GM18498 (cell line): Measurements from ENCODE around the gene KCNJ3.

ENCODE experiments used
- ATAC-seq: cut with Tn5 transposase; IDR thresholded peaks from one replicate; pipeline ENCODE4 v1.9.1; 2021; ENCODE audit warnings: mild to moderate bottlenecking, moderate library complexity; ENCODE audit not compliant: unreplicated experiment

Gene KCNJ3

DNA sequence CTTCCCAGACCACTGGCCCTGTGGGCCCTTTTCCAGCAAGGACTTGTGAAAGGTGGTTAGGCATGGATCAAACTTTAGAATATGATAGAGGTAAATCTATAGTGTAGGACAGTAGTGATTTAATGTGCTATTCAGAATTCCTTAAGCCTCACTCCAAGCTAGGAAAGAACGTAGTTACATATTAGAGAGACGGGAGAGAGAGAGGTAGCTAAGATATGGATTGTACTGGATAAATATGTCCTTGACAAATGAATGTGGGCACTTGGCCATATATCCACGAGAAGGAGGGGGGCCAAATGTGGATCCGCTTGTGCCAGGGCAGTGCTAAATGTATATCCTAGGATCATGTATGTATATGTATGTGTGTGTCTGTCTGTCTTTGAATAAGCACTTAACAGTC is 6.5 kb downstream of the KCNJ3 start:
- no peak for ATAC-seq

DNA sequence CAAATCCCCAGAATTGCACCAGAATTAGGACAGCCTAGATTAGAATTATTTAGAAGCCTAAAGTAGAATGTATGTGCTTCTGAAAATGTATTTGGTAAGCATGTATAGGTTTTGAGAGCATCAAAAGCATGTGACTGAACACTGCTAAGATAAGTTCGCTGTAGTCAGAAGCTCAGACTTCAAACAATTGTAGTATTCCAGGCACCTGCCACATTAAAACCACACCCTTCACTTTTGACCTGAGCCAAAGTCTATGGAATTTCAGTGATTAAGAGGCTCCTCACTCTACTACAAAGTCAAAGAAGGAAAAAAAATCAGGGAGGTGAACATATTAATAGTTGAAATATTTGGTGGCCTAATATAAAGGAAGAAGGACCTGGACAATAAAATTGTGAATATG is 8.2 kb downstream of the KCNJ3 start:
- no peak for ATAC-seq

DNA sequence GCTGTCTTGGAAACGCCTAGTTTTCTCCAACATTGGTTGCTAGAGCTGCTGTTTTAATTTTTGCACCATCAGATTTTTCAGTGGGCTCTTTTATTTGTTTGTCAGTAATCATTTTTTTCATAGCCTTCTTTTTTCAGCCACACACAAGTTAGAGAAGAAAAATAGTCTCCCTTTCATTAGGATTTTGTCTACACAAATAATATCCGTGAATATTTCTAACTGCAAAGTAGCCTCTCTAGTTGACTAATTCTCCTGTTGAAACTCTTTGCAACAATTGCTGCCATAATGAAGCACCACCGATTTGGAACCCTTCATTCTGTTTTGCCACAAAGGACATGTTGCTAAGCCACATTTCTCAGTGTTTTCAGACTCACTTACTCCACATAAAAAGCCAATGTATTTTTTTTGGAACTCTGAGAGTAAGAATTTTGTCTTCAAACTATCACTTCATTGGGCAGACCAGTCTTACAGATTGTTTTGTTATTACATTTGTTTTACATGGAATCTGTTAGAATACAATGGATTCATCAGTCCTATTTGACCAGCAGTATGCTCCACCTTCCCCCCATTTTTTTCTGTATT is 9.6 kb downstream of the KCNJ3 start:
- no peak for ATAC-seq

DNA sequence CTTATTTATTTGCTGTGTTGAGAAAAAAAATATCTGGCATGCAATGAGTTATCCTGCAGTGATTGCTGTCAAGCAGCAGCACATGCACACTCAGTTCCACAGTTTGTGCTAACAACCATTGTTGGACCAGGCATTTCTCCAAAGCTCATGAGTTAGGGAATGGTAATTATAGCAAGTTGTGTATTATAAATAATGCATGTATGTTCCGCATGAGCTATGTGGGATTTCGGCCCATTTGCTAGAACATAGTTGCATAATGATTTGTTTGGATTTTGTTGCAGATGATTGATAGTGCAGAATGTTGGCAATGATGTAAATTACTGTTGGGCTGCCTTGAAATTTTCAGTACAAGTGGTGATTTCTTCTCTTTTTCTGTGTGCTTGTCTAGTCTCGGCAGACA is 10.7 kb downstream of the KCNJ3 start:
- ATAC-seq = no peak

- no peak for ATAC-seq
These were observed 11.6 kb downstream of the KCNJ3 start for GRCh38 chr2:154710078-154710477.

DNA sequence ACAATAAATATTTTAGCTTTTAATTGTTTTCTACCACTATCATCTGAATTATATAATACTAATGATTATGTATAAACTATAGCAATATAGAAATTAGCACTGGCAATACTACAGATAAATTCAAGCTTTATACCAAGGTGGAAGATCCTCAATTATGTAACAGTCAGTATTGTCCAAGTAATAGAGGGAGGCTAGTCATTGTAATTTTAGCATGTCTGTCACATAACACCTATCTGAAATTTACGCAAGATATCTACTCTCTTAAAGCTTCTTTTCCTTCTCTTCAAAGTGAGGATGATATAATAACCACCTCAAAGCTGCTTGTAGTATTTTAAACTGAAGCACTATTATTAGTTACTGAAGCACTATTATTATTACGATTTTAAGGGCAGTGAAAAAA is 12.2 kb downstream of the KCNJ3 start:
- ATAC-seq = no peak

DNA sequence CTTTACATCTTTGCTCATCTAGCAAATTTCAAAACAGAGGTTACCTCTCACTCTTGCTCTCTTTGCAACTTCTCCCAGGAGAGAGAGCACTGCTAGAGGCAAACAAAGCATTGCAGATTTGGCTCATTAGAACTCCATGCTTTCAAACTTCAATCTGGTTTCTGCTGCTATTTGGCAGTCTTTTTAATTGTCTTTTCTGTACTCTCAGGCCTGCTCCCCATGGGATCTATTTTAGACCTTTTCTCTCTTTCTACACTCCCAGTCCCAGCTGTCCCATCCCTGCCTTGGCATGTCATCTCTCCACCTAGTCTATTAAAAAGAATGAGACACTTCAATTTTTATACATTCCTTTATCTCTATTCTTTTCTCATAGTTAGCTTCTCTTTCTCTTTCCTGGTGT is 15.2 kb downstream of the KCNJ3 start:
- no peak for ATAC-seq

DNA sequence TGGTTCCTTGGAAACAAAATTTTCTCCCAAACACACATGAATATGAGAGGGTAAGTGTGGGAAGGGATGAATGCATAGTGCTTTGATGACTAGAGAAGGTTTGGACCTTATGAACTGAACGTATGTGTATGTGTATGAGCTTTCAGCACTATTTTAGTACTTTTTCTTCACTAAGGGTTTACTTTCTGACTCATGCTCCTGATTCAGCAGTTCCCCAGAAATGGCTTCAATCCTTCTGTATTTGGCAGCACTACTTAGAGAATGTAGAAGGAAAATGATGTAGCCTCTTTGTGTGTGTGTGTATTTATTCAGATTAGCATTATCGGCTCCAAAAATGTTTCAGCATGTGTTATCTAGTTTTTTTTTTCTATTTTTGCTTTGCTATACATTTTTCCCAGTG is 22.2 kb downstream of the KCNJ3 start:
- no peak for ATAC-seq

- no peak for ATAC-seq
These were observed 25.8 kb downstream of the KCNJ3 start for GRCh38 chr2:154724194-154724797.

DNA sequence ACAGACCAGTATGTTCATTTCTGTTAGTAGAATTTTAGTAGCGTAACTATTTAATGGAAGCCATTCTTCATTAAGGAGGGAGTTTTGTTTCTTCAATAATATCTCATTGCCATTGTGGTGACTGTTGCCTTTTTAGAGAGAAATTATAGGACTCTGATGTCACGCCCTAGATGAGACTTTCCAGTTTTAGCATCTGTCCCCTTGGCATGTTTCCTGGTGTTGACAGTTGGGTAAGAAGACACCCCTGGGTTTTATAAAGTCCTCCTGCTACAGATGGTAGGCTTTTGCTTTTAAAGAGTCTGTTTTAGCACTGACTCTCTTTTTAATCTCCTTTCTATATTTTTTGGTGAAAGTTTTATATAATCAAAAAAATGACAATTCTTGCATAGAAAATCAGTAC is 41.9 kb downstream of the KCNJ3 start:
- ATAC-seq = no peak

- no peak for ATAC-seq
These were observed 60.4 kb downstream of the KCNJ3 start for GRCh38 chr2:154758871-154759270.

DNA sequence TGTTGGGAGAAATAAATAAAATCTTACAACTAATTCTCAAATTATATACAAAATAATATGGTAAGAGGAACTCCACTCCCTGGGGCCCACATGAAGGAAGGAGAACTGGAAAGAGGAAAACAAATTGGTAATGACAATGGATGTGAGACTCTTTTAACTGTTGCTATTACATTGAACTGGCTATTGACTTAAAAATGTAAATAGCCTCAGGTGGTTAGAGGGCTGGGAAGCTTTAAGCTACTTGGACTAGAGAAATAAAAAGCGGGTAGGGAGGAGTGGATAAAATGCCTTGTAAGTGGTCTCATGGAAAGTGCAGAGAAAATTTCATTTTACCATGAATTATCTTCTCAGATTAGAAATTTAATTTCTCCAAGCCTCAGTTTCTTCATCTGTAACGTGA is 64.1 kb downstream of the KCNJ3 start:
- ATAC-seq = no peak

- ATAC-seq = no peak
These were observed 73.3 kb downstream of the KCNJ3 start for GRCh38 chr2:154771664-154772284.

GRCh38 chr2:154776825-154777224 is 78.3 kb downstream of the KCNJ3 start:
- ATAC-seq = no peak

DNA sequence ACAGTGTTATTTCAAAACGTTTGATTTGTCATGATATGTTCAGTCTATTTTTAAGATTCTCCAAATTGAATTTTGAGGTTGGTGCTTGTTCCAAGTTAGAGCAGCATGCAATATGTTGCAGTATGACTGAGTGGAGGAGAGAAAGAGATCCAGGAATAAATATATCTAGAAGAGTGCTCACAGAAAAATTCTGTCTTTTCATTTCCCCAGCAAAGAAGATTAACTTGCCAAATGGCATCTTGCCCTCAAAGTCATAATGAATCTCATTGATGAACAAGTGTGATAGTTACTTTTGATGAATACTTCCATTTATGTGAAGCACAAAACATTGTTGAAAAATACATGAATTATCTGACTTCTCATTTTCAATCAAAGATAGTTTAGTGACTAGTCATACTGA is 95.9 kb downstream of the KCNJ3 start:
- ATAC-seq = no peak

GRCh38 chr2:154795651-154796050 is 97.2 kb downstream of the KCNJ3 start:
- no peak for ATAC-seq

DNA sequence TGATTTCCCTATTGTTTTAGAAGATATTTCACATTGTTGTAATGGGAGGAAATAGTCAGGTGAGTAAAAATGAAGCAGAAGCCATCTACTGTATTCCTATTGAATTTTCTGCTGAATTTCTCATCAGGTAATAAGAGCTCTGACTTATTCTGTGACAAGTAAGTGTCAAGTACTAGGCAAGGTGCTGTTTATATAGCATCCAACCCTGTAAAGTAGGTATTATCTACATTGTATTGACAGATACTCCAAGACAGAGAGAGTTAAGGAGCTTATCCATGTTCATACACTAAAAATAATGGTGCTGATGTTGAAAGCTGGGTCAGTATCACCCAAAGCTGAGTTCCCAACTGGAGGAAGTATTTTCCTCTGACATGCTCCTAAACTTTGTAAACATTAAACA is 106.0 kb downstream of the KCNJ3 start:
- no peak for ATAC-seq

- ATAC-seq = no peak
These were observed 115.1 kb downstream of the KCNJ3 start for GRCh38 chr2:154813636-154814035.

DNA sequence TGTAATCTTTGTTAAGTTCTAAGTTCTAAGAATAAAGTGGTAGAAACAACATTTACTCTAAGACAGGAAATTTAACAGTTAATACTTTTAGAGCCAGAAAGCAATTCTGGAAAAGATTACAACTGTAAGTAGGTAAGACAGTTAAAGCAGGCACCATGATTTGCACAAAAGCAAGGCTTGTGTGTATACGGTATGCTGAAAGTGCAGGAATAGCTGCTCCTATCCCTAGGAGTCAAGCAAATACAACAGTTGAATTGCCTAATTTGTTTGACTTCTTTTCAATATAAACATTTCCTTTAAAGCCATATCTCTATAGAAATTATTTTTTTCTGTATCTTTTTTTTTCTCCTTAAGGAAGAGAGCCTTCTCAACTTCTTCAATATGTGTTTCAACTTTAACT is 116.4 kb downstream of the KCNJ3 start:
- no peak for ATAC-seq

DNA sequence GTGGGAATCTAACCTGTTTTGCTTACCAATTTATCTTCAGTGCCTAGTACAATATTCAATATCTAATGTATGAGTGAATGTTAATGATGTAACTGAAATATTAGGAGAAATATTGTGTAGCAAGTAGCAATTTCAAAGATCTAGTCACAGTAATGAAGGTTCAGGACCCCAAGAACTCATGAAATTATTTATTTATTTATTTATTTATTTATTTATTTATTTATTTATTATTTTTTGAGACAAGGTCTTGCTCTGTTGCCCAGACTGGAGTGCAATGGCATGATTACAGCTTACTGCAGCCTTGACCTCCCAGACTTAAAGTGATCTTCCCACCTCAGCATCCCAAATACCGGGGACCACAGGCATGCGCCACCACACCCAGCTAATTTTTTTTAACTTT is 126.9 kb downstream of the KCNJ3 start:
- no peak for ATAC-seq

GRCh38 chr2:154826827-154827226 is 128.3 kb downstream of the KCNJ3 start:
- no peak for ATAC-seq

DNA sequence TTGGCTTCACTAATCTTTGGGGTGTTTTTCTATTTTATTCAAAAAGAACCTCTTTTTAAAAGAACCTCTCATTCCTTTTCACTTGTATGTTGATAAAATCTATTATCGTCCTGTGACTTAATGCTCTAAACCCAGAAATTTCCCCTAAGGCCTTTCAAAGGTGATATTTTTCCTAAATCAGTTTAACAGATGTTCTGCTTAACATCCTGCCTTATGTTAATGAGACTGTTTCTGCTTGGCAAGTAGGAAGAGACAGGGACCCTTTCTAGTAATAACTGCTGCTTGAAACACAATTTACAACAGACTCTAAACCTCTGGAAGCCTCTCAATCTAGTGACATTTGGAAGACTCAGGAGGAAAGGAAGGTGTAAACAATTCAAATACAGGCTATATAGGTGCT is 128.8 kb downstream of the KCNJ3 start:
- no peak for ATAC-seq

DNA sequence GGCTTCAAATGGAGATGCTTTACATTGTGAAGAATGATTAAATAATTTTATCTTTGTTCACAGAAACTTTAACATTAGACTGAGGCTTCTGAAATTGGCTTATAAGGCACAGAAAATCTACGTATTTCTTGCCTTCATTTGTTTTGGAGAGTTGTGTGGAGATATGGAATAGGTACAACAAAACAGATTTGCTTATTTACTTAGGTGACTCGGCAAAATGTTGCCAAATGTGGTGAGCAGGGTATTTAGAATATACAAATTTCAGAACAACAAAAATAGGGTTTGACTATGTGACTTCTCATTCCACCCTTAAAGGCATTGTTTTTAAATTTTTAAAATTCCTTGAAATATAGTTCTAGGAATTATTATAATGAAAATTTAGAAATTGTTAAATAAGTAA is 134.2 kb downstream of the KCNJ3 start:
- ATAC-seq = no peak
